Hematopoietic multipotent progenitor cell treated with erythropoietin and hydrocortisone succinate and interleukin-3 and kit ligand, for 6 days (in vitro differentiated cells): ENCODE data around the gene SLC25A42.
A peak's percentile ranks its signal among the peaks of the same experiment; 100 is the strongest.
"Not testable (repeated sequence)": the region's sequence is repeated elsewhere in the genome, so short reads cannot be mapped to it uniquely, and the experiment has no call there.

Experiments
- DNase-seq: peaks from one replicate; pipeline ENCODE4 v3.0.0-alpha.2; 2015

The SLC25A42 gene

GRCh38 chr19:19139876-19140229, 76.1 kb downstream of the SLC25A42 start:
- DNase-seq: no peak

DNA sequence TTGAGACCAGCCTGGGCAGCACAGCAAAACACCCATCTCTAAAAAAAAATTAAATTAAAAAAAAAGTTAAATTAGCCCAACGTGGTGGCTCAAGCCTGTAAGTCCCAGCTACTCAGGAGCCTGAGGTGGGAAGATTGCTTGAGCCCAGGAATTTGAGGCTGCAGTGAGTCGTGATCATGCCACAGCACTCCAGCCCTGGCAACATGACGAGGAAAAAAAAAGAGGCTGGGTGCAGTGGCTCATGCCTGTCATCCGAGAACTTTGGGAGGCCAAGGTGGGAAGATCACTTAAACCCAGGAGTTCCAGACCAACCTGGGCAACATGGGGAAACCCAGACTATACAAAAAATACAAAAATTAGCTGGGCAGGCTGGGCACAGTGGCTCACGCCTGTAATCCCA, 76.7 kb downstream of the SLC25A42 start:
- DNase-seq: no peak

- no peak for DNase-seq
Observed at GRCh38 chr19:19142347-19142746, 78.6 kb downstream of the SLC25A42 start.

DNA sequence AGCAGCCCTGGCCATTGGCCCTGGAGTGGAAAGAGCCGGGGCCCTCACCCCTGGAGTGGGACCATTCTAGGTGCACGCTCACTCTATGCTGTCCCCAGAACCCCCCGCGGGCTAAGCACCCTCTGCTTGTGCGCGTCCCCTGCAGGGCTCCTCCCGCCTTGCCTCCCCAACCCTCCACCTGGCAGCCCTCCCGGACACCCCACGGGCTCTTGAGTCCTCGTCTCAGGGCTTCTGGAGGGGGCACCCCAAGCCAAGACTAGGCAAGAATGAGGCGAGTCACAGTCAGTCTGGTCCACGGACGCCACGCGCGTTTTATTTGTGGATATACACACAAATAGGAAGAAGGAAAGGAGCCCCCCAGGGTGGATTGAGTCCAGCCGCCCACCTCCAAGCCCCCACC, 81.5 kb downstream of the SLC25A42 start:
- no peak for DNase-seq

DNA sequence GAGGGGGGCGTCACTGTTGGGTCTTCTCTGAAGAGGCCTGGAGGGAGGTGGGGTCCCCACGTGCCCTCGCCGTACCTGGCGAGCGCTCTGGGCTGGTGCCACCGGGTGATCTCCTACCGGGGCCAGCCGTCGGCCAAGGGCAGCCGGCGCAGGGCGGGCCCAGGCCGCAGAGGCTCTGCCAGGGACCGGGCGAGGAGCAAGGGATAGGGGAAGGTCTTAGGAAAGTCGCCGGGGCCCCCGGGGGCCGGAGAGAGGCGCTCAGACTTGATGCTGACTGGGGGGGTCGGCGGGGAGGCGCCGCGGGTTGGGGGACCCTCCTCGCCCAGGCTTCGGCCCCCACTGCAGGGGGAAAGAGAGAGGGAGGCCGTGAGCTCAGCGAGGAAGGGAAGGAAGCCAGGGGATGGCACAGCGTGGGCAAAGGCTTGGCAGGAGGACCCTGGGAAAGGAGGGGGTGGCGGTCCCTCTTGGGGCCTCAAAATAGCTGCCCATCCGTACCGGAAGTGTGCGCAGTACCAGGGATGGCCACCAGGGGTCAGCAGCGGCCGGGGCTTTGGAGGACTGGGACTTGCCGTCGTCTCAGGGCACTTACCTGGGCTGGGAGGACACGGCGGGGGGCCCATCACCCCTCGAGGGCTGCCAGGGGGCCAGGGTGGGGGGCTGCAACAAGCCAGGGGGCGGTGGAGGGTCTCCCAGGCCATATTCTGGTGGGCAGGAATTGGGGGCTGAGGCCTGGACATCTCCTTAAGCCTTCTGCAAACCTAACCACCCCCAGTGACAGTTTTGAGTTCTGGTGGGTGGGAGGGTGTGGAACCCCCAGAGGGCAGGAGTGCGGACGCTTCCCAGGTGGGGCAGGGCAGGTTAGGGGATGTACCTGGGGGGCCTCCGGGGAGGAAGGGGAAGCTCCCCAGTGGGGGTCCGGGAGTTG, 82.2 kb downstream of the SLC25A42 start:
- peak; percentile 76 for DNase-seq

- no peak for DNase-seq
Observed at GRCh38 chr19:19146865-19147264, 83.1 kb downstream of the SLC25A42 start.

- no peak for DNase-seq
Observed at GRCh38 chr19:19147344-19147743, 83.5 kb downstream of the SLC25A42 start.

- DNase-seq: not testable (repeated sequence)
Observed at GRCh38 chr19:19148504-19148903, 84.7 kb downstream of the SLC25A42 start.

DNA sequence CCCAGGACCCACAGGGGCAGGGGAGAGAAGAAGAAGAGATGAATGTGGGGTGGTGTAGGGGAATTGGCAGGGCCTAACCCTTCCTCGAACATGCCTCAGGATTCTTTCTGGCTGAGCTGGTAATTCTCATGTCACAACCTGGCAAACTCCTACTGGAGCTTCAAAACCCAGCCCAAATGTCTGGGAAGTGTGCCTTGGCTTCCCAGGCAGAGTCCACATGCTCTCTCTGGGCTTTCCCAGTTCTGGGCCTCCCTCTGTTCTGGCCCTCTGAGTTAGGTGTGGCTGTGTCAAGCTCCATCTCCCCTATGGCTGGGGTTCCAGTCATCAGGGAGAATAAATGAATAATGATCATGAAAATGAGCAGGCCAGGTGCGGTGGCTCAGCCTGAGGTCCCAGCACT, 85.6 kb downstream of the SLC25A42 start:
- no peak for DNase-seq

DNA sequence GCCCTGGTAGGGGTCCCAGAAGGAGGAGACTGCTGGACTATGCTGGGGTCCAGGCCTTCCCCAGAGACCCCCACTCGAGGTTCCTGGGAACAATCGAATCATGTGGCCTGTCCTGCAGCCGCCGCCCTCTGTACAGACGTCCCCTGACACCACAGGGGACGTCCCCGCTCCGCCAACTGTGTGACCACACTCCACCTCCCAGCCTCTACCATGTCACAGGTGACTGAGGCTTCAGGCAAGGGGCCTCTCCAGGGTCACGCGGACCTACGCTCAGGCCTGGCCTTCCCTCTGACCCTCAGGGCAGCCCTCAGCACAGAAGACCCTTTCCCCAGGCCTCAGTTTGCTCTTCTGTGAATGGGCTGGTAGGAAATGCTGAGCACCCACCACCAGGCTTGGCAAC, 87.6 kb downstream of the SLC25A42 start:
- no peak for DNase-seq

- no peak for DNase-seq
Observed at GRCh38 chr19:19152668-19153384, 89.0 kb downstream of the SLC25A42 start.

DNA sequence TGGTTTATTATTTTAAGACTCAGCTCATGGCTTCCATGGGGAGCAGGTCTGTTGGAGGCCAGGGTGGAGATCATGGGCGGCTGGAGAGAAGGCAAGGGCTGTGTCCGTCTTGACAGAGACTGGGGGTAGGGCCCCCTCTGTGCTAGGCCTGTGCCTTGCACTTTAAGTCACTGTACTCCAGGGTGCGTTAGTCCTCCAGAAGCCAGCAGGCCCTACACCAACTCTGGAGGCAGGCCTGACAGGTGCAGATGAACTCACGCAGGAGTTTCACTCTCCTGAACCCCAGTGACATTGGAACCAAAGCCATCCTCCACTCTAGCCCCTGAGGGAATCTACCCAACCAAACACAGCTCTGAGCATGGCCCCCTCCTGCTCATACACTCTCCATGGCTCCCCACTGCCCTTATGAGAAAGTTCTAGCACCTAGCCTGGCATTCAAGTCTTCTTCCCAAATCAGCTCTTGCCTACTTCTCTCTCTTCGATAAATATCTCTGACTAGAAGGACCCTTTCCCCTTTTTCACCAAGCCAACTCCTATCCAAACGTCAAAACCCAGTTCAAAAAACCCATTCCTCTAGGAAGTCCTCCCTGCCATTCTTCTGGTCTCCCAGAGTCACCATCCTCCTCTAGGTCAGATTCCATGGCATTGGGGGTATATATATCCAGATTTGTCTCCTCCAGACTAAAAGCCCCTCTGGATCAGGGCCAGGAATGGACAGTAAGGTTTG, 91.1 kb downstream of the SLC25A42 start:
- no peak for DNase-seq

DNA sequence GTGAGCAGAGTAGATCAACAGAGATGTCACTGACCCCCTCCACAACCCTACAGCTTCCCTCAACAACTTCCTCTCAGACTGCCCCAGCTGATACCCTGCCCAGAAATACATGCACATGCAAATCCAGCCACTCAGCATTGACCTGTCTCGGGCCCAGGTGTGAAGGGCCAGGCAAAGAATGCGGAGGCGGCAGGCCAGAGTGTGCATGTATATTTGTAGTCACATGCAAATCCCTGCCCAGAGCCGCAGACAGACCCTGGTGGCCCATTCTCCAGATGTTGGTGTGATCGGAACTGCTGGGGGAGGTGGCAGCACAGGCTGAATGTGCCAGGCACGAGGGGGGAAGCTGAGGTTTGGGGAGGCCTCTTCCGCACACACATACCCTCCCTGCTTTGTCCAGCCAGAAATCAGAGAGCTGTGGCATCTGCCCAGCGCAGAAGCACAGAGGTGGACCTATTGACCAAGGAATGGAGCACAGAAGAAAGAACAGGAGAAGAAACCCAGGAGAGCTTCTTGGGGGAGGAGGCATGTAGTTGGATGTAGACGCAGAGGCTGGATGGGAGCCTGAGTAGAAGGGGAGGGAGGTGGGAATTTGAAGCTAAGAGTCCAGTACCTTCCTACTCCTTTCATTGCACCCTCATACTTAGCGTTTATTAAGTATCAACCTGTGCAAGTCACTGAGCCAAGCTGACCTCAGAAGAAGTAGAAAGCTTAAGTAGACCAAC, 91.9 kb downstream of the SLC25A42 start:
- no peak for DNase-seq

DNA sequence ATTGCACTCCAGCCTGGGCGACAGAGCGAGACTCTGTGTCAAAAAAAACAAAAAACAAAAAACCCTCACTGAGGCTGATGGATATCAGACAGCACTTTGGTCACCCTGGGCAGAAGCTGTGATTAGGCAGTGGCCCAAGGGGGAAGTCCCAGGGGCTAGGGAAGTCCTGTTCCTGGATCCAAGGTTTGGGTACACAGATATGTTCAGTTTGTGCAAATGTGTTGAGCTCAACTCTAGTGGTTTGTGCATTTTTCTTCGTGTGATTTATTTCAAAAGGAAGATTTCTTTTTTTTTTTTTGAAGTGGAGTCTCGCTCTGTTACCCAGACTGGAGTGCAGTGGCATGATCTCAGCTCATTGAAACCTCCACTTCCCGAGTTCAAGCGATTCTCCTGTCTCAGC, 94.0 kb downstream of the SLC25A42 start:
- DNase-seq: no peak

GRCh38 chr19:19159534-19159933, 95.7 kb downstream of the SLC25A42 start:
- DNase-seq: no peak

DNA sequence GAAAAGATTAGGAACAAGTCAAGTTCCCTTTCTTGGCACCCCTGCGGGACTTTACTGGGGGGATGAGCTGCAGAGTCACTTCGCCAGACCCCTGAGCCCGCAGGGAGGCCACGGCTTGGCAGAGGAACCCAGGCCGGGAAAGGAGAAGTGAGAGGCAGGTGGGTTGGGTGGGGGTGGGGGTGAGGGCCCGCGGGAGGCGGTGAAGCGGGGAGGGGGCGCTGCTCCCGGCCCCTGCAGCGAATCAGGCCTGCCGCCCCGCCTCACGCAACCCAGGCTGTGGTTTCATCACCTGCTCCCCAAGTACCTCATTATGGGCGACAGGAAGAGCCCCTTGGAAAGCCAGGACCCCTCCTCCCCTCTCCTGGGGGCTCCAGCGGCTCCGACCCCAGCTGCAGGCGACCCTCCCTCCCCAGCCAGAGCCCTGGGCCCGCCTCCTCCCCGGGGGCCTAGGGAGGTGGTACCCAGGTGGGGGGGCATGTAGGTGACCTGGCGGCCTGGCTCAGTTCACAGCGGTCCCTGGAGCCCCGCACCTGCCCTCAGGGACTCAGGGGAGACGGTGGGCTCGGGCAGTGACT, 96.8 kb downstream of the SLC25A42 start:
- DNase-seq: peak; percentile 24

DNA sequence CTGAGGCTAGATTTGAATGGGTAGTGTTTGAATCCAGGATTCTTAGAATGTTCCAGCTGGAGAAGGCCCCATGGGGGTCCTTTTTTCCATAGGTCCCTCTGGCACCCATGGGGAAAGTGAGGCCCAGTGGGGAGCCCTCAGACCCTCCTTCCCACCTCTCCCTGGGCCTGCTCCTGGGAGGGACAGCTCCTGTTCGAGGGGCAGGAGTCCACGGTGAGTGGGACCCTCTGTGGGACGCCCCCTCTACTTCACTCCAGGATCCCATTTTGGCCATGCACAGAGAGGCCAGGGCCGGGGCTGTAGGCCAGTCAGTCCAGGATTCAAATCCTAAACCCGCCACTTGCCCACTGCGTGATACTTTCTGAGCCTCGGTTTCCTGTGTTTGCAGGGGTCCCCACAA, 98.7 kb downstream of the SLC25A42 start:
- no peak for DNase-seq
